Activated T-helper 1 cell treated with anti-CD3 and anti-CD28 coated beads, Interleukin-2, amount 50 U/mL, for 16 hours (primary cell): ENCODE results near the gene NR1D1.

ENCODE experiments used
- DNase-seq, 2 donors: peaks; one replicate each; pipeline ENCODE4 v3.0.0-alpha.2; 2020; ENCODE audit warnings: low read depth in 1 of 2, low spot score in 1 of 2

Gene NR1D1

DNA sequence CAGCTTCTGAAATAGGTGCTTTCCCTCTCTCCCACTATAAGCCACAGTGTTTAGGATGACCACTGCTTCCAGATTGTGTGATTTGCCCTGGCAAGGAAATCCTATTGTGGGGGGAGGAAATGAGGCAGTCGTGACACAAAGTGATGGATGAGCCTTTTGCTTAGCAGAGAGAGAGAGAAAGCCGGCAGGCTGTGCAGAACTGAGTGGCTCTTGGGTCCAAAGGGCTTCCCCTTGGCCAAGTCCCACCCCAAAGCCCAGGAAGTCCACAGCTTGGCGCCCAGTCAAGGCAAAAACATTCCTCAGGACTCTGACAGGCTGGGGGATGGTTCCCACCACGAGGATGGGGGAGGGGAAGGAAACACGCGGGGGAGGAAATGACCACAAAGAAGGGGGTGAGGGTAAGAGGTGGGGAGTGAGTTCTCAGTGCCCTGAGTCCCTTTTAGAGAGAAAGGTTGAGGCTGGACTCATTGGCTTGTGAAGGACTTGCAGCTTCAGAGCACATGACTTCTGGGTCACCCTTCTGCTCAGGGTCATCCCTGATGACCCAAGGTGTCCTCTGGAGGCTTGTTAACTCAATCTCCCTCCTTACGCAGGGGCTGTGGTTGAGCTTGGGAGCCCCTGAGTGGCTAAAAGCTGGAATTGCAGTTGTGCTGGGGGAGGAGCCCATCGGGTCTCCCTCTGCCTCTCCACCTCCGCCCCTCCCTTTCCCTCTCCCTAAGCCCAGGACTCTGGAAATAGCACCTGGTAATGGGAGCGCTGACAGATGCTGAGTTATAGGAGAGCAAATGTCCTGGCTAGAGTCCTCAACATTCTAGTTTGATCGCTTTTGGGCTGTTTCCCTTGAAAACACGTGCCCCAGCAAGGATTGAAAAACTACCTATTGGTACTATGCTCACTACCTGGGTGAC lies 11.1 kb upstream of the NR1D1 start:
- DNase-seq = peak in 1 of 2 donors; percentile 54

DNA sequence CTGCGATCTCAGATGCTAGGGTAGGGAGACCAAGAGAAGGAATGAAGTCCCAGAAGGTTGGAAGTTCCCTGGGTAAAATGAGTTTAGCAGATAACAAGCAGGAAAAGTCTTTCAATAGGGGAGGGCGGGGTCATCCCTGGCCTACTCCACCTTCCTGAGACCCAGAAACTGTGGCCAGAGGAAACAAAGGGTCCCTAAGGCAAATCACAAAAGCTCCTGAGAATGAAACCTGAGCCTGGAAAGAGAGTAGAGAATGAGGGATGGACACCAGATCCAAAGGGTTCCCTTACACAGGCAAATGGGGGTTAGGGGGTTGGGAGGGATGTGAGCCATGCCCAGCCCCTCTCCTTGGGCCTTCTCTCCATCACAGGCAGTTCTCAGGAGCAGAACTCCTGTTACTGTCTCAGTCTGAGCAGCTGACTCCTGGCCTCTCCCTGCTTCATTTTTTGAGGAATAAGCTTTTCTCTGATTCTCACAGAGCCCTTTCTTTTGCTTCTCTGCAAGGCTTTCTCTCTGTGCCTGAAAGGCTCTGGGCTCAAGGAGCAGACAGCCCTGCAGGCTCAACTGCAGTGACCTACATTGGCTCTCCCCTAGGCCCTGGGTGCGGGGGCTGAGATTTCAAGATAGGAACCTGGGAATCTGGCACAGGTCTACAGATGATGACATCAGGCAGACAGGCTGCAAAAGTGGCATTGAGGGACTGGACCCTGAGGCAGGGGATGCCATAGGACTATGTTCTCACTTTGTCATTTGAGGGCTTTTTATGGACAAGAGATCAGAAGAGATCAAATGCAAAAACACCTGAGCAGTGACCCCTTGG lies 9.8 kb upstream of the NR1D1 start:
- DNase-seq = no peak

GRCh38 chr17:40108970-40109824 lies 8.8 kb upstream of the NR1D1 start:
- no peak for DNase-seq

DNA sequence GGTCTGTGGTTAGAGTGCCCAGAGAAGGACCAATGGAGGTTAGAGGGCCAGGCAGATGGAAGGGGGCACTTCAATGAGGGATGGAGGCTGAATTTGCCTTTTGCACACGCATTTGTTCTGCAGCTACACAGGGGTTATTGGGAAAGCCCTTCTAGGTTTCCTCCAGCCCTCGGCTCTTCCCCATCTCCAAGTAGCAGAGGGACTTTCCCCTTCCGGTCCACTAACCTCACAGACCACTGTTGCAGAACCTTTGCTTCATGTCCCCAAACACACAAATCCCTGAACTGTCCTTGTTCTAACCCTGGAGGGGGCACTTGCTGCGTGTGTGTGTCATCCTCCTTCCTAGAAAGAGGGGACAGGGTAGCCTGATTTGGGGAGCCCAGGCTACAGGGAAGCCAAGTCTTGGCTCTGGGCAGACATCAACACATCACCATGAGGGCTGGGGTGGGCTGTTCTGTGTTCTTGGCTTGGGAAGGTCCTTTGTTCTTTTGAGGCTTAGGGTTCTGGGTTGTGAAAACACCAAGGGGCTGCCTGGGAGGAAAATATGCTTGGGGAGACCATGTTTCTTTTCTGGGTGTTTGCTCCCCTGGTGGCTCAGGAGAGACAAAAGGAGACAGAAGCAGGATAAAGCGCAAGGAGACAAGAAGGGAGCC lies 7.3 kb upstream of the NR1D1 start:
- no peak for DNase-seq

GRCh38 chr17:40106760-40107521 lies 6.6 kb upstream of the NR1D1 start:
- no peak for DNase-seq

GRCh38 chr17:40105861-40106759 lies 5.7 kb upstream of the NR1D1 start:
- no peak for DNase-seq

DNA sequence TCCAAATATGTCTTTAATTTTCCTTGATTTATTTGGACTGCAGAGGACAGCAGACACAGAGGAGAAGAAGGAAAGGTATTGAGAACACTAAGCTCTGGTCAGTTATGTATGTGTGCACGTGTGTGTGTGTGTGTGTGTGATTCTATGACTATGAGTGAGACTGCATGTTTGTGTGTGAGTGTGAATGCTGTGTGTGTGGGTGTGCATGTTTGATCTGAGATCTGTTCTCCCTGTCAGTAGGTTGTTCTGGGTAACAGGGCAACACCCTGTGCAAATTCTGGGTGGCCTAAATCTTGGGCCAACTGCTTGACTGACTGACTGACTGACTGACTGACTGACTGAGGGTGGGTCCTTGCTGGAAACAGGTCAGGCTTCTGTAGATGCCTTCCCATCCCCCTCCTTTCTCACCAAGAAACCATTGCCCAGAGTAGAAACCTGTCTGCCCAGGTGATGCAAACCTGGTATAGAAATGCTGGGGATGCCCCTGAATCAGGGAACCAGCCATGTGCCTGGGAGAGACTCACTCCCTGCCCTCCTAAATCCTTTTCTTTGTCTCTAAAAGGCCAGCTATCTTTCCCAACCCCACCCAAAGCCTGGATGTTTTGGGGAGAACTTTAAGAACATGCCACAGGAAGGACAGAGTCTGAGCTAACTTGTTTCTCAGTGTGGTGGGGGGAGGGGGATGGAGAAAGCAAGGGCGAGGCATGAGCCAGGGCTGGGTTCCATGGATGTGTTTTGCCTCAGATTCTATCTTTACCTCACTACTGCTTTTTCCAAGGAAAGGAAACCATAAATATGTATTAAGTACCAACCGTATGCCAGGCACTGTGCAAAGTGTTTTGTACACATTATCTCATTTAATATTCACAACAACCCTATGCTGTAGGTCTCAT lies 4.5 kb upstream of the NR1D1 start:
- no peak for DNase-seq

GRCh38 chr17:40103688-40104087 lies 3.3 kb upstream of the NR1D1 start:
- DNase-seq = no peak

DNA sequence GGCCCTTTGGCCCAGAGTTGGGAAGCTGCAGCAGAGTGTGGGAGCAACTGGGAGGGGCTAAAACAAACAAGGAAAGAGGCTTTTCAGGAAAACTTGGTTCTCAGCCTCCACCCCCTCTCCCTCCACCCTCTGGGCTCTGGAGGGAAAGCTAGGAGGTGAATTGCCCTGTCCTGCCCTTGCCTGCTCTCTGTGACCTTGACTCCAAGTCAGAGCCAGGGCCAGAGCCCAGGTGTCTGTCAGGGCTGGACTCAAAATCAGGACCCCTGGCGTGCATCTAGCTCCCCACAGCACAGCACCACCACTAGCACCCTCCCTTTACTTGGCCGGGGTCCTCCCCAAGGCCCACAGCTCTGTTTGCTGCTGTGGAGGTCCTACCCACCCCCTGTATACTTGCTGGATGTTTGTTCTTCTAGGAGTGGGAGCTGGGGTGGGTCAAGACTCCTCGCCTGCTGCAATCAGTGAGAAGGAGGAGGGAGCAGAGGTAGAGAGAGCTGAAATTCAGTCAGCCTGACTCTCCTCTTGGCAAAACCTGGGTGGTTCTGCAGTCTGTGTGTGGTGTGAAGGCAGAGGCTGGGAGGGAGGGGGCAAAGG lies 2.8 kb upstream of the NR1D1 start:
- DNase-seq = no peak

GRCh38 chr17:40101367-40102210 lies 1.2 kb upstream of the NR1D1 start:
- no peak for DNase-seq

DNA sequence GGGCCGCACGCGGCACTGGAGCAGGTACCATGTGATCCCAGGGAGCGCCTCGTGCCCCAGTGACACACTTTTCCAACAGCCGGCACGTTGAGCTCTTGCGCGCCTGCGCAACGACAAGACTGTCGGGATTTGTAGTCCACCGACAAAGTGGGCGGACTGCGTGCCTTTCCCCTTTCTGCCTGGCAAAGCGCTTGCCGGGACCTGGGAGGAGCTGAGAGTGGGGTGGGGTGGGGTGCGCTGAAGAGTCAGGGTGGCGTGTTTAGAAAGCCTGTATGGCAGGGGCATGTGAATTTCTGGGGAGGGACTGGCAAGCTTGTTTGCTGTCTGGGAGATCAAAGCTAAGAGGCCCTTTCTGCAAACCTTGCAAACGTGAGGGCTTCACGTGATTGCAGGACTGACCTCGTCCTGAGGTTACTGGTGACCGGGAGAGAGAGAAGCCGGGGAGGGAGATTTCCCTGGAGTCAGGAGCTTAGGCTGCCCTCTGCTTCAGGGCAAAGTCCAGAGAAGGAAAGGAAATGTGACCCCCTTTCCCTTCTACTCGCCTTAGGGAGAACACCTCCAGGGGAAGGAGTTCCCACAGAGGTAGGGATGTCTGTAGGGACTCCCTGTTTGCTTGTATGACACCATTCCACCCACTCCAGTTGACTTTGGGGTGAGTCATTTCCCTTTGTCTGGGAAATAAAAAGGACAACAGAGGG lies 429 bp upstream of the NR1D1 start:
- peak; percentile 75 to 84 for DNase-seq

DNA sequence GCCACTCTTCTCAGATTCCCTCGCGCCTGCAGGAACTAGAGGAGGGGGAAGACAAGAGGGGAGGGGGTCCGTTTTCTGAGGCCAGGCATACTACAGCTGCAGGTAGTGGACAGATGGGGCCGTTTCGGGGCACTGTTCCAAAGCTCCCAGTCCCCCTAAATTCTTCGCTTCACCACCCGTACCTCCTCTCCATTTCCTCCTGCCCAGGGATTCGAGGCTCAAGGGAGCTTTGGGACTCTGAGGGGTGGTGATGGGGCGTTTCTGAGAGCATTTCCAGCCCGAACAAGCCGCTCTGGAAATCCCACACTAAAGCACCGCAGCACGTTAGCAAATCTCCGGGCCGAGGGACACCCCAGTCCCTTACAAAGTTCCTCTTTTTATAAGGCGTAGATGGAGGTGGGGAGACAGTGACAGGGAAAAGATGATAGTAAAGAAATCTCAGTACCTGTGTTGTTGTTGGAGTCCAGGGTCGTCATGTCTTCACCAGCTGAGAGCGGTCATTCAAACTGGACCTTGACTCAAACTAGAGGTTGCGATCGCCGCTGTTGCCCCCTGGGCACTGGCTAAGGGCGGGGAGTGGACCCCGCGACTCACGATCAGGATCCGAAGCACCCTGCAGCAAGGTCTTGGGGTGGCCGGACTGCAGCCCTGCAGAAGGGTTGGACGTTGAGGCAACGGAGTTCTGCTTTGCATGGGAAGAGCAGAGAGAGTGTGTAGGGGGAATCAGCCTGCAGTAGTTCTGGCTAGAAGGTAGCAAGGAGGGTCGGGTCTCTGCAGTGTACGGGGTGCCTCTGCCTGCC lies 570 bp downstream of the NR1D1 start:
- DNase-seq = no peak

DNA sequence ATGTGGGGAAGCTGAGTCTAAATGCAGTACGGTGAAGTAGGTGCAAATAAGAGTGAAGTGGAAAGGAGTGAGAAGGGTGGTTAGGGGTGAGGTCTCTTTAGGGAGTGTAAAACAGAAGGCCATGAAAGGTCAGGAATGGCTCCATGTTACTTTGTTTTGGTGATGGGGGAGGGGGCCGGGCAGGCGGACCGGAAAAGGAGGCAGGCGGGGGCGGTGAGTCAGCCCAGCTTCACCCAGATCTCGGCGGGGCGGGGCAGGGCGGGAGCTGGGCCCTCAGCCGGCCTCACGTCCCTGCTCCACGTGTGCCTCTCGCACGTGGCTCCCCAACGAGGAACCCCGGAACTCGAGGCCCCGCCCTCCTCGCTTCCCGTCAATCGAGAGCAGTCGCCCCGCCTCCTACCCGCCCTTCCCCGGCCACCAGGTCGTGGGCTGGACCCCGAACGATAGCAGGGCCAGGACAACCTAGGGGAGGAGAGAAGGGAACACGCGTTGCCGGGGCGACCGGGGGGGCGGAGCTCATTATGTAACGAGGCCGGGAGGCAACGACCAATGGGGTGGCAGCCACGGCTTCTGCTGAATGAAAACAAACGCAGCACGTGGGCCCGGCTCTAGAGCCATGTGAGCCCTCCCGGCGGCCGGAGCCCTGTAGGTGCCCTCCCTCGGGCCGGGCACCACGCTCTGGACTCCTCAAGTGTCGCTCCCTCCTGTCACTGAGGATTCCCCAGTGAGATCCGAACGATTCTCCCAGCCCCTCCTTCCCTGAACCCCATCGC lies 1.4 kb downstream of the NR1D1 start:
- DNase-seq = peak; percentile 98 to 100
